HG02840 (cell line): ENCODE results near the gene NXPH3.
"Not testable (repeated sequence)": the region's sequence is repeated elsewhere in the genome, so short reads cannot be mapped to it uniquely, and the experiment has no call there.

Experiments
- ATAC-seq: cut with Tn5 transposase; IDR thresholded peaks from one replicate; pipeline ENCODE4 v1.9.1; 2021; ENCODE audit warnings: mild to moderate bottlenecking, moderate library complexity, moderate number of reproducible peaks; ENCODE audit not compliant: unreplicated experiment, low FRiP score

NXPH3 gene

GRCh38 chr17:49554694-49555494 is 20.8 kb upstream of the NXPH3 start:
- no peak for ATAC-seq

- ATAC-seq, result no peak
Measured at GRCh38 chr17:49555495-49556222, 20.0 kb upstream of the NXPH3 start.

GRCh38 chr17:49556223-49556943 is 19.3 kb upstream of the NXPH3 start:
- no peak for ATAC-seq

GRCh38 chr17:49557312-49558024 is 18.2 kb upstream of the NXPH3 start:
- ATAC-seq, result no peak

- no peak for ATAC-seq
Measured at GRCh38 chr17:49564638-49565037, 11.0 kb upstream of the NXPH3 start.

- ATAC-seq, result no peak
Measured at GRCh38 chr17:49565948-49566491, 9.7 kb upstream of the NXPH3 start.

- ATAC-seq, result no peak
Measured at GRCh38 chr17:49566668-49567071, 9.0 kb upstream of the NXPH3 start.

- no peak for ATAC-seq
Measured at GRCh38 chr17:49567104-49567521, 8.6 kb upstream of the NXPH3 start.

GRCh38 chr17:49567871-49568694 is 7.6 kb upstream of the NXPH3 start:
- no peak for ATAC-seq

- ATAC-seq, result not testable (repeated sequence)
Measured at GRCh38 chr17:49568695-49569047, 7.0 kb upstream of the NXPH3 start.

- ATAC-seq, result no peak
Measured at GRCh38 chr17:49570540-49571242, 5.0 kb upstream of the NXPH3 start.

GRCh38 chr17:49571283-49571682 is 4.4 kb upstream of the NXPH3 start:
- no peak for ATAC-seq

GRCh38 chr17:49571764-49572163 is 3.9 kb upstream of the NXPH3 start:
- ATAC-seq, result no peak

GRCh38 chr17:49572226-49572625 is 3.4 kb upstream of the NXPH3 start:
- no peak for ATAC-seq

- no peak for ATAC-seq
Measured at GRCh38 chr17:49572806-49573420, 2.8 kb upstream of the NXPH3 start.

- no peak for ATAC-seq
Measured at GRCh38 chr17:49573510-49574322, 2.0 kb upstream of the NXPH3 start.

- ATAC-seq, result no peak
Measured at GRCh38 chr17:49574323-49574781, 1.3 kb upstream of the NXPH3 start.
